Measurements from ENCODE around the gene USP6.
"Not testable (repeated sequence)": the region's sequence is repeated elsewhere in the genome, so short reads cannot be mapped to it uniquely, and the experiment has no call there.

USP6 gene

DNA sequence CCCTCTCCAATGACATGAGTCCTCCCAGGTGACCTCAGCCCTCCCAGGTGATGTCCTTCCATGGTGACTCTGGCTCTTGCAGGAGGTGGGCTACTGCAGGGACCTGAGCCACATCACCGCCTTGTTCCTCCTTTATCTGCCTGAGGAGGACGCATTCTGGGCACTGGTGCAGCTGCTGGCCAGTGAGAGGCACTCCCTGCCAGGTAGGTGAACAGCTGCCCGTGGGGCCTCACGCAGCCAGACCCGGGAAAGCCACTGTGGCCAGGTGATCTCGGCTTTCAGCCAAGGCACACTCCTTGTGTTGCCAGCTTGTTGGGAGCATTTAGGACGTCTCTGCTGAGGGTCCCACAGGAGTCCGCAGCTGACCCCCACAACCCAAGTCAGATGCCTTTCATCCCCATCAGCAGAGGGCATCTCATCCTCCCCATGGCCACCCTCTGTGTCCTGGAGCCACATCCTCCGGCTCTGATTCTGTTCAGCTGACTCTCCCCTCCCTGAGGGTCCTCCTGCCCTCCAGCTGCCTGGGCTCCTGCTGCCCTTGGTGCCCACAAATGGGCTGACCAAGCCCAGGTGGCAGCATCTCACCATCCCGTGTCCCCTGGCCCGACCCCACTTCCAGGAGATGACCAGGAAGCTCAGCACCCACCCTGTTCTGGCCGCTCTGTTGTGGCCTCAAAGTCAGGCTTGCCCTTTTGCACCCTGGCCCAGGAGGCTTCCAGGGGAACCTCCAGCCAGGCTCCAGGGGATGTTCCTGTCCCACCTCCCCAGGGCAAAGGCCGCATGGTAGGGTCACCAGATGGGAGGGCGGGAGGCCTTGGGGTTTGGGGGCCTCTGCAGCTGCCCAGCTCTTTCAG, 20.1 kb downstream of the USP6 start:
- no peak for DNase-seq (ENCODE audit: low read depth, low spot score)

DNA sequence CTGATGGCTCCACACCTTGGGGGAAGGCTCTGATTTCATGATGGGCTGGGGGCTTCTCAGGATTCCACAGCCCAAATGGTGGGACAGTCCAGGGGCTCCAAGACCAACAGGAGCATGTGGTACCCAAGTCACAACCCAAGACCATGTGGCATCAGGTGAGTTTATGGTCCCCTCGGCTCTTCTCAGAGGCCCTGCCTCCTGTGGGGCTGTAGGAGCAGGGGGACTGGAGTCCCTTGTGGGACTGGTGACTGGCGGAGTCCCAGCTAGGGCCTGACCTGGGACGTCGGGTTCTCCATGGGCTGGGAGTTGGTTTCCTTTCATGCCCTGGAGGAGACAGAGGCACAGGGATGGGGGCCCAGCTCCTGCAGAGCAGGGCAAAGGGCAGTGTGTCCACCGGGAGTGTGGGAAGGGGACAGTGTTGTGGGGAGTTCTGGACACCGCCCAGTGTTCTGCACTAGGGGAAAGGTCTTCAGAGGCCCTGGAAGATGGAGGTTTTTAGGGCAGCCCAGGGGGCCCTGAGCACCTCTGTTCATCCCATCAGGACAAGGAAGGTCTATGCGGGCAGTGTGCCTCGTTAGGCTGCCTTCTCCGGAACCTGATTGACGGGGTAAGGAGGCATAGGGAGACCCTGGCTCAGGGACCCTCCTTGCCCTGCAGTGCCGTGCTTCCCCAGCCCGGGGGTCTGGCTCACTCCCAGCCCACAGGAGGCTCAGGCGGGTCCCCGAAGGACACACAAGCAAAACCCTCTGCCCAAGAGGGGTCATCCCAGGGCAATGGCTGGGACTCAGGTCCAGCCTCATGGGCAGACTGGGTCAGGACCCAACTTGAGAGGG, 21.0 kb downstream of the USP6 start:
- DNase-seq (ENCODE audit: low read depth, low spot score), result not testable (repeated sequence)

- DNase-seq (ENCODE audit: low read depth, low spot score), result not testable (repeated sequence)
Observed at GRCh38 chr17:5137511-5138197, 21.8 kb downstream of the USP6 start.

GRCh38 chr17:5138198-5138544, 22.3 kb downstream of the USP6 start:
- DNase-seq (ENCODE audit: low read depth, low spot score), result not testable (repeated sequence)

DNA sequence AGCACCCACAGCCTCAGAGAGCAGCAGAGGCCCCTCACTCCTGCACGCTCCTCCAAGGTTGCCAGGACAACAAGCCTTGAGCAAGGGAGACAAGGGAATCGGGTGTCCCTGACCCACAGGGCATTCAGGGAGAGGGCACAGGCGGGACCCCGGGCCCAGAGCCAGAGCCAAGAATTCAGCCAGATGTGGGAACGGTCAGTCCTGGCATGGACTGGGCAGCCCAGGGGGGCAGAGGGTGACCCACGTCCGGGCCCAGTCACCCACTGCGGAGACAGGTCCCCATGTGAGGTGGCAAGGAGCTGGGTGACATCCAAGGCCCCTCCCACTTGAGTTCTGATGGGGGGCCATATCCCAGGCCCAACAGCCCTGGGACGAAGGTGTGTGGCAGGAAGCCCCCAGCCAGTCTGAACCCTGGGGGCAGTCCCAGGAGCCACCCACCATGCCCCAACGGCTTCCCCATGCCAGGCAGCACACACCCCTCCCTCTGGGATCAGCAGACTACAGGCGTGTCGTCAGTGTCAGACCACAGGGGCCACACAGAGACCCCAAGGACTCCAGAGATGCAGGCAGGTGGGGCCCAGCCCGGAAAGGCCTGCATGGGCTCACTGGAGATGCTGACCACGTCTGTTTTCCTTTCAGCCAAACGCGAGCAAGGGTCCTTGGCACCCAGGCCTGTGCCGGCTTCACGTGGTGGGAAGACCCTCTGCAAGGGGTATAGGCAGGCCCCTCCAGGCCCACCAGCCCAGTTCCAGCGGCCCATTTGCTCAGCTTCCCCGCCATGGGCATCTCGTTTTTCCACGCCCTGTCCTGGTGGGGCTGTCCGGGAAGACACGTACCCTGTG, 23.0 kb downstream of the USP6 start:
- no peak for DNase-seq (ENCODE audit: low read depth, low spot score)

- no peak for DNase-seq (ENCODE audit: low read depth, low spot score)
Observed at GRCh38 chr17:5139458-5139732, 23.6 kb downstream of the USP6 start.

- not testable (repeated sequence) for DNase-seq (ENCODE audit: low read depth, low spot score)
Observed at GRCh38 chr17:5142877-5143276, 27.0 kb downstream of the USP6 start.

GRCh38 chr17:5146122-5146521, 30.3 kb downstream of the USP6 start:
- not testable (repeated sequence) for DNase-seq (ENCODE audit: low read depth, low spot score)

GRCh38 chr17:5160702-5161101, 44.9 kb downstream of the USP6 start:
- DNase-seq (ENCODE audit: low read depth, low spot score), result not testable (repeated sequence)

DNA sequence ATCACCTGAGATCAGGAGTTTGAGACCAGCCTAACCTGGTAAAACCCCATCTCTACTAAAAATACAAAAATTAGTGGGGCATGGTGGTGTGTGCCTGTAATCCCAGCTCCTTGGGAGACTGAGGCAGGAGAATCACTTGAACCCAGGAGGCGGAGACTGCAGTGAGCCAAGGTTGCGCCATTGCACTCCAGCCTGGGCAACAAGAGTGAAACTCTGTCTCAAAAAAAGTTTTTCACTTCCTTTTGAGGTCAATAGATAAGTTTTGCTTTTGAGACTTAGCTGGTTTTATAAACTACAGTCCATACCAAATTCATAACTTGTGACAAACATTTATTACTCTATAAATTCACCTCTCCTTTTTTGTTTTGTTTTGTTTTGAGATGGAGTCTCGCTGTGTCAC, 46.0 kb downstream of the USP6 start:
- not testable (repeated sequence) for DNase-seq (ENCODE audit: low read depth, low spot score)

DNA sequence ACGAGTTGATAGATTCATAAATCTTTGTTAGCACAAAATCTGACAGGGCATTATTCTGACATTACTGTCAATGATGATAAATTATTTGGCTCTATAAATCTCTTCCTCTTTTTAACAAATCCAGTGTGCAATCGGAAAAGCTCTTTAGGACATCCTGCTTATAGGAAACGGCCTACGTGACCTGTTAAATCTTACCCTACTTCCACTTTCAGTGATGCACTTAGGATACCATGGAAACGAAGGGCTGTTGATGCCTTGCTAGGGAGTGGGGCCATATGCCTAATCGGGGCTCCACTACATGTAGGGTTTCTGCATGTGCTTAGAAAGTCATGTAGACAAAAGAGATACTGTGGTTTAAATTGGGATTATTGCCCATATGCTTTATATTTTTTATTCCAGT, 48.6 kb downstream of the USP6 start:
- no peak for DNase-seq (ENCODE audit: low read depth, low spot score)

DNA sequence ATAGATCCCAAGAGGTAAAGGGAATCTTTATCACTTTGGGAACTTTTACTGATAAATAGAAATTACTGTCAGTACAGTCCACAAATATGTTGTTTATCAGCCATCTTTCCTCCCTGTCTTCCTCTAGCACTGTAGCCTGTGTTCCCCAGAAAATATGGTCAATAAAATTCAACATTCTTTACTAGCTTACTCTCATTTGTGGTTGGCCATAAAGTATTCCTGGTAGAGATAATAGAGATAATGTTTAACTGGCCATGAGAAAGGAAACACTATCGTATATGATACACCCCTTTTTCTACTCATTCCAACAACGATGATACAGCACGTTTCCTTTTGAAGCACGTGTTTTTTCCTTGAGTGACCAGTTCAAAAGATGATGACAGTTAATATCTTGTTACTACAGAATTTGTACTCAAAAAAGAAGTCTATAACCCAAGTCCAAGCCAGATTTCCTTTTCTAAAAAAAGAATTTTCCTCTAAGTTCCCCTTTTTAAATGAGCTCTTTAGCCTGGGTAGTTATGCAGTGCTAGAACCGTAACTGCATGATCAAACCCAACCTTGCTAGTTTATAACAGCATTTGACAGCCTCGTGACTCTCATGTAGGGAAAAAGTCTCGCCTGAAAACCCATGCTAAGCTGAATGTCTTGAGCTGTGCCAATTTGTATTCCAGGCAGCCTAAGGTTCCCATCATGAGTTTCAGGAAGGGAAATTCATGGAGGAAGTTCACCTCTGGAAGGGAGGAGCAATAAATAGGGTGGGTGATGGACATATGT, 50.1 kb downstream of the USP6 start:
- not testable (repeated sequence) for DNase-seq (ENCODE audit: low read depth, low spot score)

DNA sequence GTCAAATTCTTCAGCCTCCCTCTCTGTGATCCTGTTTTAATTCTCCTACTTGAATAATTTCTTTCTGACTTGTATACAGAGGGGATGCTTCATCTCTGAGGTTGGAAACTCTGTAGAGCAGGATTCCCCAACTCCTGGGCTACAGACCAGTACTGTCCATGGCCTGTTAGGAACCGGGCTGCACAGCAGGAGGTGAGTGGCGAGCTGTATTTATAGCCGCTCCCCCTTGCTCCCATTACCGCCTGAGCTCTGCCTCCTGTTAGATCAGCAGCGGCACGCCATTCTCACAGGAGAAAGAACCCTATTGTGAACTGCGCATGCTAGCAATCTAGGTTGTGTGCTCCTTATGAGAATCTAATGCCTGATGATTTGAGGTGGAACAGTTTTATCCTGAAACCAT, 59.2 kb downstream of the USP6 start:
- DNase-seq (ENCODE audit: low read depth, low spot score), result not testable (repeated sequence)

- no peak for DNase-seq (ENCODE audit: low read depth, low spot score)
Observed at GRCh38 chr17:5179003-5179402, 63.2 kb downstream of the USP6 start.

DNA sequence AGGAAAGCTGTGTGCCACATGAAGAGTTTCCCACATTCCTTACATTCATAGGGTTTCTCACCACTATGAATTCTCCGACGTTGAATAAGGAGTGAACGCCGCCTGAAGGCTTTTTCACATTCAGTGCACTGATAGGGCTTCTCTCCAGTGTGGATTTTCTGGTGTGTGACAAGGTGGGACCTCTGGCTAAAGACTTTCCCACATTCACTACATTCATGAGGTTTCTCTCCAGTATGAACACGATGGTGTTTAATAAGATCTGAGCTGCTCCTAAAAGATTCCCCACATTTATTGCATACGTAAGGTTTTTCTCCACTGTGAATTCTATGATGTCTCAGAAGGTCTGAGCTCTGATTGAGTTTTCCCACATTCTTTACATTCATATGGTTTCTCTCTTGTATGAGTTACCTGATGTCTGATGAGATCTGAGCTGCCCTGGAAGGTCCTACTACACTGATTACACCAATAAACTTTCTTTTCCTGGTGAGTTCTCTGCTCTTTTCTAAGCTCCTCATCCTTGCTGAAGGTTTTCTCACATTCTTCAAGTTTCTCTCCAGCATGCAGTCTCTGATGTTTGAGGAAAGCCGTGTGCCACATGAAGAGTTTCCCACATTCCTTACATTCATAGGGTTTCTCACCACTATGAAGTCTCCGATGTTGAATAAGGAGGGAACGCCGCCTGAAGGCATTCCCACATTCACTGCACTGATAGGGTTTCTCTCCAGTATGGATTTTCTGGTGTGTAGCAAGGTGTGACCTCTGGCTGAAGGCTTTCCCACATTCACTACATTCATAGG, 65.9 kb downstream of the USP6 start:
- no peak for DNase-seq (ENCODE audit: low read depth, low spot score)

- DNase-seq (ENCODE audit: low read depth, low spot score), result no peak
Observed at GRCh38 chr17:5182597-5183409, 67.0 kb downstream of the USP6 start.

DNA sequence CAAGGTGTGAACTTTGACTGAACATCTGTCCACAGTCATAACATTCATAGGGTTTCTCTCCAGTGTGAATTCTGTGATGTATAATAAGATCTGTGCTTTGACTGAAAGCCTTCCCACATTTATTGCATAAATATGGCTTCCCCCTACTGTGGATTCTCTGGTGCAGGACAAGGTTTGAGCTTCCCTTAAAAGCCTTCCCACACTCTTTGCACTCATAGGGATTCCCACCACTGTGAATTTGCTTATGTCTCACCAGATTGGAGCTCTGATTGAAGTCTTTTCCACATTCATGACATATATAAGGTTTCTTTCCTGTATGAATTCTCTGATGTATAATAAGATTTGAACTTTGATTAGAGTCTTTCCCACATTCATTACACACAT, 67.6 kb downstream of the USP6 start:
- no peak for DNase-seq (ENCODE audit: low read depth, low spot score)

DNA sequence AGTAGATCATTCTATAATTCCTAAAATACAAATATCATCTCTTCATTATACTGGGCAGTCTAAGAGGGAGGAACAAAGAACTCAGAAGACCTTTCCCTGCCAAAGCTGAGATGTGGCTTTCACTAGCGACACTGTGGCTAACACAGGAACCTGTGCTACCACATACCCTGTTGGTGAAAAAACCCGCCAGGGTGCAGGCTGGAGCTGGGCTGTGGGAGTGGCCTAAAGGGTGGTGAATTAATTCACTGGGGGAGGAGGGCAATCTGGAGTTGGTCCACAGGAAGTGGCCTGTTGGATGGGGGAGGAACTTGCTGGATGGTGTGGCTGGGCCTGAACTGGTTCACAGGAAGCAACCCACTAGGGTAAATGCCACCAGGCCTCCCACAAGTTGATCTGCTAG, 68.5 kb downstream of the USP6 start:
- DNase-seq (ENCODE audit: low read depth, low spot score), result no peak

Measured in activated CD4-positive, CD25-positive, alpha-beta regulatory T cell treated with anti-CD3 and anti-CD28 coated beads, Interleukin-2, amount 50 U/mL, for 16 hours (primary cell).